D721Med (cell line): ENCODE measurements around the gene MTHFD1L.
"Not testable (repeated sequence)": the region's sequence is repeated elsewhere in the genome, so short reads cannot be mapped to it uniquely, and the experiment has no call there.

ENCODE experiments used
- DNase-seq: peaks from one replicate; pipeline ENCODE4 v3.0.0; 2011; ENCODE audit warnings: low spot score; ENCODE audit not compliant: insufficient read length
- FAIRE-seq: peaks from 2 replicates; lab custom pipeline; 2011; peaks lifted over from hg19 to GRCh38; lab: Jason Lieb, UNC
- TF ChIP-seq, protein P1 (sequence below): IDR thresholded peaks from 2 replicates; pipeline ENCODE4 v1.5.1; 2012; ENCODE audit warnings: mild to moderate bottlenecking, control low read depth; ENCODE audit not compliant: insufficient read depth; ENCODE audit errors: missing control alignments

The MTHFD1L gene

GRCh38 chr6:150835620-150836019, 29.9 kb upstream of the MTHFD1L start:
- no peak for FAIRE-seq
- no peak for DNase-seq
- TF ChIP-seq, protein P1, sequence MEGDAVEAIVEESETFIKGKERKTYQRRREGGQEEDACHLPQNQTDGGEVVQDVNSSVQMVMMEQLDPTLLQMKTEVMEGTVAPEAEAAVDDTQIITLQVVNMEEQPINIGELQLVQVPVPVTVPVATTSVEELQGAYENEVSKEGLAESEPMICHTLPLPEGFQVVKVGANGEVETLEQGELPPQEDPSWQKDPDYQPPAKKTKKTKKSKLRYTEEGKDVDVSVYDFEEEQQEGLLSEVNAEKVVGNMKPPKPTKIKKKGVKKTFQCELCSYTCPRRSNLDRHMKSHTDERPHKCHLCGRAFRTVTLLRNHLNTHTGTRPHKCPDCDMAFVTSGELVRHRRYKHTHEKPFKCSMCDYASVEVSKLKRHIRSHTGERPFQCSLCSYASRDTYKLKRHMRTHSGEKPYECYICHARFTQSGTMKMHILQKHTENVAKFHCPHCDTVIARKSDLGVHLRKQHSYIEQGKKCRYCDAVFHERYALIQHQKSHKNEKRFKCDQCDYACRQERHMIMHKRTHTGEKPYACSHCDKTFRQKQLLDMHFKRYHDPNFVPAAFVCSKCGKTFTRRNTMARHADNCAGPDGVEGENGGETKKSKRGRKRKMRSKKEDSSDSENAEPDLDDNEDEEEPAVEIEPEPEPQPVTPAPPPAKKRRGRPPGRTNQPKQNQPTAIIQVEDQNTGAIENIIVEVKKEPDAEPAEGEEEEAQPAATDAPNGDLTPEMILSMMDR: no peak

- TF ChIP-seq, protein P1: no peak
- DNase-seq: no peak
- no peak for FAIRE-seq
Measured at GRCh38 chr6:150840185-150840584, 25.3 kb upstream of the MTHFD1L start.

- TF ChIP-seq, protein P1: no peak
- DNase-seq (no peak), FAIRE-seq (no peak)
Measured at GRCh38 chr6:150841189-150841588, 24.3 kb upstream of the MTHFD1L start.

DNA sequence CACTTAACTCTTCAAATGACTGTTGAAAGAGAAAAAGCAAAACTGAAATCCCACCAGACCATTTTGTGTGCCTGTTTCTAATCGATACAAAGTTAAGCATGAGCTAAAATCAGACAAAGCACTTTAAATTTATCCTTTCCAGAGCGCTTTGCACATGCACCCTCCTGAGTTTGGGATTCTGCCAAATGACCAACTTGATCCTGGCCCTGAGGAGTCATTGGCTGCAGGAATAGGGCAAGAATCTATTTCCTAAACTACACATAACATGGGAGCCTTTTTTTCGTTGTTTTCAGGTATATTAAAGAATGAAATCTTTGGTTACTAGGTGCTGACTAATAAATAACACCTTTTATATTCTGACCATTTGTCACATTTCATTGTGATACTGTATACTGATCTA, 23.8 kb upstream of the MTHFD1L start:
- DNase-seq: no peak
- TF ChIP-seq, protein P1: no peak
- no peak for FAIRE-seq

- FAIRE-seq (no peak), DNase-seq (no peak)
- TF ChIP-seq, protein P1: no peak
Measured at GRCh38 chr6:150844371-150844770, 21.1 kb upstream of the MTHFD1L start.

DNA sequence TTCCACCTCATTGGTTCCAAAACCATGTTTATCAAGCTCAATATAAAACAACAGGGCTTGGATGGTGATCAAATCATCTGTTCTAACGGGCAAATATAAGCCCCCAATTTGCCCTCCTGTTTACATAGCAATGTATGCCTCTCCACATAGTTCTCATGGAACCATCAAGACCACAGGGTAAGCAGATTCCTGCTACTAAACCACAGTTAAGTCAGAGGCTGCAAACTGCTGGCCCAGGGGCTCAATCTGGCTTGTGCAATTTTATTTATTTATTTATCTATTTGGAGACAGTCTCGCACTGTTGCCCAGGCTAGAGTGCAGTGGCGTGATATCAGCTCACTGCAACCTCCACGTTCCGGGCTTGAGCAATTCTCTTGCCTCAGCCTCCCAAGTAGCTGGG, 18.9 kb upstream of the MTHFD1L start:
- TF ChIP-seq, protein P1: no peak
- no peak for FAIRE-seq
- no peak for DNase-seq

DNA sequence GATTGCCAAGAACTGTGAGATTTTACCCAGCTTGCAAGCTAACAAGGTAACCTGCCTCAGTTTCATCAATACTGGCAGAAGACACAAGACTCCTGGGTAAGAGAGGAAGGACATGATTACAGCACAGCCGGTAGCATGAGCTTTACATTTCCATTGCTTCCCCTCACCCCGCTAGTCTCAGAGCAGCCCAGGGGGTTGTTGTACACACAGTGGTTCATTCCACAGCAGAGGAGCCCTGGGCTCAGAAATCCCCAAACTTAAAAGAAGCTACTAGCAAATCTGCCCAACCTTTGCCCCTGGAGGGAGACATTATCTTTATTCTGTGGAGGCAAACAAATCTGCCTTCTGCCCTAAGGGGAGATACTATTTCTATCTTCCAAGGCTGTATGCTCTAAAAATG, 17.1 kb upstream of the MTHFD1L start:
- DNase-seq: no peak
- no peak for FAIRE-seq
- TF ChIP-seq, protein P1: no peak

GRCh38 chr6:150854392-150854791, 11.1 kb upstream of the MTHFD1L start:
- DNase-seq, FAIRE-seq: not testable (repeated sequence)

- not testable (repeated sequence) for FAIRE-seq, DNase-seq
Measured at GRCh38 chr6:150855171-150855570, 10.3 kb upstream of the MTHFD1L start.
